Measurements from ENCODE around the gene SSX2IP.
"Not testable (repeated sequence)": the region's sequence is repeated elsewhere in the genome, so short reads cannot be mapped to it uniquely, and the experiment has no call there.

The SSX2IP gene

DNA sequence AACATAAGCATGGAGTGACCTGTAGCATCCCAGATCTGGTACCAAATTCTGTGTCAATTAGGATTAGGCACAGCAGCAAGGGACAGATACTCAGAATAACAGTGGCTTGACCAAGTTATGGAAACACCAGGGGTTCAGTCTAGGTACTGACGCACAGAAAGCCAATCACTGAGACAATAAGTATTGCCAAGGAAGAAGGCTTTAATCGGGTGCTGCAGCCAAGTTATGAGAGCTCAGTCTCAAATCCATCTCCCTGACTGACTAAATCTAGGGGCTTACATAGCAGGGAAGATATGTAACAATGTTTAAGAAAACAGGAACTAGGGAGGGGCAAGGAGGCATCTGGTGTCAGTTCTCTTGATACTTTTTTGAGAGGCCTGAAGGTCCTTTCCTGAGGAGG, 76.4 kb downstream of the SSX2IP start:
- DNase-seq (ENCODE audit: low read depth) = no peak

DNA sequence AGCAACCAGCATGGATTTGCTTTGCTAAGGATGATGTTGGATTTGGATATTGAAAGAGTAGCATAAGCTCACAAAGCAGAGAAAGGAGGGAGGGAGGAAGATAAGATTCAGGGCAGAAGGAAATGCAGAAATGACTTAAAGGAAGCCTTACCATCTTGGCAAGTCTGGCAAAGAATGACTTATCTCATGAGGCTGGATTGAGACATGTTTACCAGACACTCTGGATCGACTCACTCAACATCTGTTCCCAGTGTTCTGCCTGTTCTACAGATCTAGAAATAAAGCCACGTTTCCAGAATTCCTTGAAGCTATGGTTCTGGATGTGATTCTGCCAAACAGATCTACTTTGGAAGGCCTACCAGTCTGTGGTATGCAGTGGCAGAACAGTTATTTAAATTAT, 77.2 kb downstream of the SSX2IP start:
- no peak for DNase-seq (ENCODE audit: low read depth)

- DNase-seq (ENCODE audit: low read depth) = no peak
Measured at GRCh38 chr1:84611796-84612195, 78.5 kb downstream of the SSX2IP start.

DNA sequence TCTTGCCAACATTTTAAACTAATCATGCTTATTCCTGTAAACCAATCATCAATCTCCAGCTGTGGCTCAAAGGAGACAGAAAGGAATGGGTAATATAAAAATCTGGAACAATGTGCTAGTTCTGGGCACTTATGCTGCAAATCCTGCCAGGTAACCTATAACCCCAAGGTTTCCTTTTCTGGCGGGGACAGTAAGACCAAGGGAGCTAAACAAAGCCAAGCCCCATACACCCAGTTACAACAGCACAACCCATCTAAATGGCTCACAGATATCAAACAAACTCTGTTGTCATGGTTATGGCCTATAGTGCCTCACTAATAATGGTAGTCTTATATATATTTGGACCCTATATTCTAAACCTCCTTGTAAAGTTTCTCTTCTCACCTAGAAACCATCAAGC, 79.2 kb downstream of the SSX2IP start:
- DNase-seq (ENCODE audit: low read depth) = no peak

DNA sequence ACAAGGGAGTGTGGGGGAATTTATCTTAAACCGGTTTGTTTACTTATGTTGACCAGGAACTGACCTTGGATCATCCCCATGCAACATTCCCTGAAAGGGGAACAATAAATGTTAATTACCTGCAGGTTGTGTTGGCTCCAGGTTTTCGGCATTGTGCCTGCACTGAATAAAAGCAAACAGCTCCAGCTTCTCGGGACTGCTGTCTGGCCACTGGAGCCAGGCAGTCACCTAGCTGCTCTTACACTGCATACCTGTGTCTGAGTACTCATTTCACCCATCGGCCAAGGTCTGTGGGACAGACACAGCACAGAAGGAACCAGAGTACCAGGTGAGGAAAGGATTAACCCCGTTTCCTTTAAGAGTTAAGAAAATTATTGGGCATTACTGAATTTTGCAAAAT, 83.3 kb downstream of the SSX2IP start:
- no peak for DNase-seq (ENCODE audit: low read depth)

DNA sequence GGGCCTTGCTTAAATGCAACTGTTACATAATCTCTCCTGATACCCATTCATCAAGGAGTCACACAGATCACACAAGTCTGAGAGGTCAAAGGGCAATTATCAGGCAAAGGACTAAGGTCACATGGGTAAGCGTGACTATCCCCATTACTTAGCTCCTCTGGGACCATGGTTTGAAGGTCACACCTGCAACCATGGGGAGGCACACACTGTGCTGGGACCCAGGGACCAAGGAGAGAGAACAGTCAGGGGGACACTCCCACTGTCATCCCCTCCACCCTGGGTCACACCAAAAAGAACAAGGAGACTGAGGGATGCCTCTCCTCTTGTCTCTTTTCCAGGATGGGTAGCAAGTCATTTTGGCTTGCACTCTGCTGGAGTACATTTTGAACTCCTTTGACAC, 85.1 kb downstream of the SSX2IP start:
- DNase-seq (ENCODE audit: low read depth) = no peak

- DNase-seq (ENCODE audit: low read depth) = no peak
Measured at GRCh38 chr1:84603941-84604830, 86.1 kb downstream of the SSX2IP start.

GRCh38 chr1:84603223-84603622, 87.0 kb downstream of the SSX2IP start:
- DNase-seq (ENCODE audit: low read depth) = no peak

DNA sequence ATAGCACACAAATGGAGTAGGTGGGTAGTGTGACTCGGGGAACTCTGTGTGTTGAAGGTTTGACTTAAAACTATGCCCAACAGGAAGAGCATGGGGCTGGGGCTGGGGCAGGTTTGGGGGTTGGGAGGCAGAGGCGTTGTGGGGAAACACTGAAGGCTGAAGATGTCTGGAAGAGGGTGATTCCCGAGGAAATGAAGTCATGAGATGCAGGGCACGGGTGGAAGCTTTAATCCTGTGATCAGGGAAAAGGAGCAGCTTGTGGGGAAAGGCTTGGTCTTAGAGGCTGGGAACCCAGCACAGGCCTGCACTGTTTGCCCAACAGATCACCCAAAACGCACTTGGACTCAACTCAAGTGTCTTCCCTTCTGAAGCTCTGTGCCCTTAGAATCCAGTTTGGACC, 89.5 kb downstream of the SSX2IP start:
- no peak for DNase-seq (ENCODE audit: low read depth)

GRCh38 chr1:84598846-84599741, 91.2 kb downstream of the SSX2IP start:
- DNase-seq (ENCODE audit: low read depth) = no peak

DNA sequence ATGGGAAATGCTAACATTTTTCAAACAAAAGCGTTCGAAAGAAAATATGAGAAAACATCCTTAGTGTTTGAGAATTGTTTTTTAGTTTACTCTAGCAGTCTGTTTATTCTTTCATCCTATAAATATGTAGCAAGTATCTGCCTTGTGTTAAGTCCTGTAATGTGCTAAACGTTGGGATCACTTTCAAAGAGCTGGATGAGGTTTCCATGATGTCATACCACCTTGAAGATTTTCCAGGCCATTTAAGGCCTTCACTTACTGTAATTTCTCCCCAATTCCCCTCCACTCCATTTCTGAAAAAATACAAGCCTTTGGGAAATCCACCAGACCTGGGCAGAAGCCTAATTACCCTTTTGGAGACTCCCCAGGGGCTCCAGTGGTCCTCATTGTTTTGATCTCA, 91.8 kb downstream of the SSX2IP start:
- no peak for DNase-seq (ENCODE audit: low read depth)

- DNase-seq (ENCODE audit: low read depth) = no peak
Measured at GRCh38 chr1:84597011-84597410, 93.2 kb downstream of the SSX2IP start.

DNA sequence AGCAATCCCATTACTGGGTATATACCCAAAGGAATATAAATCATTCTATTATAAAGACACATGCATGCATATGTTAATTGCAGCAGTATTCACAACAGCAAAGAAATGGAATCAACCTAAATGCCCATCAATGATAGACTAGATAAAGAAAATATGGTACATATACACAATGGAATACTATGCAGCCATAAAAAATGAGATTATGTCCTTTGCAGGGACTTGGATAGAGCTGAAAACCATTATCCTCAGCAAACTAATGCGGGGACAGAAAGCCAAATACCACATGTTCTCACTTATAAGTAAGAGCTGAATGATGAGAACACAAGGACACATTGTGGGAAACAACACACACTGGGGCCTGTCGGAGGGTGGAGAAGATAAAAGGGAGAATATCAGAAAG, 95.3 kb downstream of the SSX2IP start:
- DNase-seq (ENCODE audit: low read depth) = not testable (repeated sequence)

Data from stimulated activated CD8-positive, alpha-beta memory T cell treated with anti-CD3 and anti-CD28 coated beads, Interleukin-7, amount 100 ng/mL, for 24 hours (primary cell).